Measurements from ENCODE around the gene PRDM16. TPM values are rescaled to one million over a fixed set of nuclear protein-coding genes. Genes with fewer than 3 reads are reported as not detected.

The PRDM16 gene
- total and polyA plus RNA-seq, 2 of the 8 experiments (the other 6 are each of a cell fraction or from before 2014, with no cell fraction given) = 0.39 to 0.43 TPM

GRCh38 chr1:3030663-3031381 is 38.2 kb upstream of the PRDM16 start (continued):
- TF ChIP-seq, protein P1, sequence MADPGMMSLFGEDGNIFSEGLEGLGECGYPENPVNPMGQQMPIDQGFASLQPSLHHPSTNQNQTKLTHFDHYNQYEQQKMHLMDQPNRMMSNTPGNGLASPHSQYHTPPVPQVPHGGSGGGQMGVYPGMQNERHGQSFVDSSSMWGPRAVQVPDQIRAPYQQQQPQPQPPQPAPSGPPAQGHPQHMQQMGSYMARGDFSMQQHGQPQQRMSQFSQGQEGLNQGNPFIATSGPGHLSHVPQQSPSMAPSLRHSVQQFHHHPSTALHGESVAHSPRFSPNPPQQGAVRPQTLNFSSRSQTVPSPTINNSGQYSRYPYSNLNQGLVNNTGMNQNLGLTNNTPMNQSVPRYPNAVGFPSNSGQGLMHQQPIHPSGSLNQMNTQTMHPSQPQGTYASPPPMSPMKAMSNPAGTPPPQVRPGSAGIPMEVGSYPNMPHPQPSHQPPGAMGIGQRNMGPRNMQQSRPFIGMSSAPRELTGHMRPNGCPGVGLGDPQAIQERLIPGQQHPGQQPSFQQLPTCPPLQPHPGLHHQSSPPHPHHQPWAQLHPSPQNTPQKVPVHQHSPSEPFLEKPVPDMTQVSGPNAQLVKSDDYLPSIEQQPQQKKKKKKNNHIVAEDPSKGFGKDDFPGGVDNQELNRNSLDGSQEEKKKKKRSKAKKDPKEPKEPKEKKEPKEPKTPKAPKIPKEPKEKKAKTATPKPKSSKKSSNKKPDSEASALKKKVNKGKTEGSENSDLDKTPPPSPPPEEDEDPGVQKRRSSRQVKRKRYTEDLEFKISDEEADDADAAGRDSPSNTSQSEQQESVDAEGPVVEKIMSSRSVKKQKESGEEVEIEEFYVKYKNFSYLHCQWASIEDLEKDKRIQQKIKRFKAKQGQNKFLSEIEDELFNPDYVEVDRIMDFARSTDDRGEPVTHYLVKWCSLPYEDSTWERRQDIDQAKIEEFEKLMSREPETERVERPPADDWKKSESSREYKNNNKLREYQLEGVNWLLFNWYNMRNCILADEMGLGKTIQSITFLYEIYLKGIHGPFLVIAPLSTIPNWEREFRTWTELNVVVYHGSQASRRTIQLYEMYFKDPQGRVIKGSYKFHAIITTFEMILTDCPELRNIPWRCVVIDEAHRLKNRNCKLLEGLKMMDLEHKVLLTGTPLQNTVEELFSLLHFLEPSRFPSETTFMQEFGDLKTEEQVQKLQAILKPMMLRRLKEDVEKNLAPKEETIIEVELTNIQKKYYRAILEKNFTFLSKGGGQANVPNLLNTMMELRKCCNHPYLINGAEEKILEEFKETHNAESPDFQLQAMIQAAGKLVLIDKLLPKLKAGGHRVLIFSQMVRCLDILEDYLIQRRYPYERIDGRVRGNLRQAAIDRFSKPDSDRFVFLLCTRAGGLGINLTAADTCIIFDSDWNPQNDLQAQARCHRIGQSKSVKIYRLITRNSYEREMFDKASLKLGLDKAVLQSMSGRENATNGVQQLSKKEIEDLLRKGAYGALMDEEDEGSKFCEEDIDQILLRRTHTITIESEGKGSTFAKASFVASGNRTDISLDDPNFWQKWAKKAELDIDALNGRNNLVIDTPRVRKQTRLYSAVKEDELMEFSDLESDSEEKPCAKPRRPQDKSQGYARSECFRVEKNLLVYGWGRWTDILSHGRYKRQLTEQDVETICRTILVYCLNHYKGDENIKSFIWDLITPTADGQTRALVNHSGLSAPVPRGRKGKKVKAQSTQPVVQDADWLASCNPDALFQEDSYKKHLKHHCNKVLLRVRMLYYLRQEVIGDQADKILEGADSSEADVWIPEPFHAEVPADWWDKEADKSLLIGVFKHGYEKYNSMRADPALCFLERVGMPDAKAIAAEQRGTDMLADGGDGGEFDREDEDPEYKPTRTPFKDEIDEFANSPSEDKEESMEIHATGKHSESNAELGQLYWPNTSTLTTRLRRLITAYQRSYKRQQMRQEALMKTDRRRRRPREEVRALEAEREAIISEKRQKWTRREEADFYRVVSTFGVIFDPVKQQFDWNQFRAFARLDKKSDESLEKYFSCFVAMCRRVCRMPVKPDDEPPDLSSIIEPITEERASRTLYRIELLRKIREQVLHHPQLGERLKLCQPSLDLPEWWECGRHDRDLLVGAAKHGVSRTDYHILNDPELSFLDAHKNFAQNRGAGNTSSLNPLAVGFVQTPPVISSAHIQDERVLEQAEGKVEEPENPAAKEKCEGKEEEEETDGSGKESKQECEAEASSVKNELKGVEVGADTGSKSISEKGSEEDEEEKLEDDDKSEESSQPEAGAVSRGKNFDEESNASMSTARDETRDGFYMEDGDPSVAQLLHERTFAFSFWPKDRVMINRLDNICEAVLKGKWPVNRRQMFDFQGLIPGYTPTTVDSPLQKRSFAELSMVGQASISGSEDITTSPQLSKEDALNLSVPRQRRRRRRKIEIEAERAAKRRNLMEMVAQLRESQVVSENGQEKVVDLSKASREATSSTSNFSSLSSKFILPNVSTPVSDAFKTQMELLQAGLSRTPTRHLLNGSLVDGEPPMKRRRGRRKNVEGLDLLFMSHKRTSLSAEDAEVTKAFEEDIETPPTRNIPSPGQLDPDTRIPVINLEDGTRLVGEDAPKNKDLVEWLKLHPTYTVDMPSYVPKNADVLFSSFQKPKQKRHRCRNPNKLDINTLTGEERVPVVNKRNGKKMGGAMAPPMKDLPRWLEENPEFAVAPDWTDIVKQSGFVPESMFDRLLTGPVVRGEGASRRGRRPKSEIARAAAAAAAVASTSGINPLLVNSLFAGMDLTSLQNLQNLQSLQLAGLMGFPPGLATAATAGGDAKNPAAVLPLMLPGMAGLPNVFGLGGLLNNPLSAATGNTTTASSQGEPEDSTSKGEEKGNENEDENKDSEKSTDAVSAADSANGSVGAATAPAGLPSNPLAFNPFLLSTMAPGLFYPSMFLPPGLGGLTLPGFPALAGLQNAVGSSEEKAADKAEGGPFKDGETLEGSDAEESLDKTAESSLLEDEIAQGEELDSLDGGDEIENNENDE (IDR thresholded peaks at IDR 0.05; ENCODE audit: insufficient replicate concordance, low read length) = no peak
- no peak for TF ChIP-seq EZH2 (IDR thresholded peaks at IDR 0.05; ENCODE audit: low read depth, low read length, severe bottlenecking)
- TF ChIP-seq TEAD4 (IDR thresholded peaks at IDR 0.05; ENCODE audit: low read depth, low read length) = no peak
- no peak for TF ChIP-seq KDM1A (IDR thresholded peaks at IDR 0.05; ENCODE audit: borderline replicate concordance, low read length)
- TF ChIP-seq CBX5 (IDR thresholded peaks at IDR 0.05; ENCODE audit: low read depth, low read length) = no peak
- TF ChIP-seq JUN (IDR thresholded peaks at IDR 0.05; ENCODE audit: low read depth, low read length) = no peak
- no peak for TF ChIP-seq RNF2 (IDR thresholded peaks at IDR 0.05; ENCODE audit: borderline replicate concordance, low read depth, low read length, missing control alignments, poor library complexity, severe bottlenecking)

Data from H1 (cell line).